OCI-LY7 (cell line): ENCODE measurements around the gene PRG3.

Experiments
- CTCF ChIP-seq: fragments of 200-600 bp; sonication (generic); conservative IDR thresholded peaks from 2 replicates; pipeline ENCODE4 v1.5.1; 2014; ENCODE audit warnings: mild to moderate bottlenecking, antibody characterized with exemption, low read length, moderate library complexity, mixed read lengths
- EZH2phosphoT487 ChIP-seq: fragments of 200-600 bp; sonication (generic); IDR thresholded peaks from 2 replicates; pipeline ENCODE4 v1.6.1; 2018; ENCODE audit warnings: low read depth, borderline replicate concordance, mild to moderate bottlenecking, mixed run types, antibody characterized with exemption, low read length, moderate library complexity, mixed read lengths

GRCh38 chr11:57335343-57336110 lies 45.4 kb downstream of the PRG3 start, which contains the start of gene SSRP1:
- TF ChIP-seq CTCF = peak; percentile 31; the same call in 1 of the 2 replicates
- TF ChIP-seq EZH2phosphoT487 = no peak
